SK-N-SH (cell line): ENCODE data around the gene GSTM2. TPM values are rescaled to one million over a fixed set of nuclear protein-coding genes. Genes with fewer than 3 reads are reported as not detected.

Experiments used
- CTCF ChIA-PET: fragments of 300-600, 350-600 bp; formaldehyde crosslinking; extraction: SDS; loops from one replicate; lab custom pipeline; 2021; lab: Yijun Ruan, JAX
- POLR2A ChIA-PET: fragments of 350-600 bp; sonication (Branson Sonifier 250); formaldehyde crosslinking; extraction: SDS; loops from one replicate; lab custom pipeline; 2020; ENCODE audit warnings: antibody characterized with exemption, inconsistent platforms; lab: Yijun Ruan, JAX
- DNase-seq: peaks from one replicate; pipeline ENCODE4 v3.0.0; 2012
- H2AFZ ChIP-seq: fragments of 200-600 bp; sonication (generic); 2 replicates; pipeline ENCODE4 v1.8.1; 2016; ENCODE audit warnings: antibody characterized with exemption, mild to moderate bottlenecking, low read depth
- H3F3A ChIP-seq: fragments of 200-600 bp; sonication (generic); replicated peaks from 2 replicates; pipeline ENCODE3; 2016; ENCODE audit warnings: antibody characterized with exemption, mild to moderate bottlenecking; ENCODE audit not compliant: insufficient read depth
- H3K27ac ChIP-seq, 2 experiments: fragments of 200-500 bp in 1 of 2; fragments of 200-600 bp in 1 of 2; sonication (Bioruptor generic) in 1 of 2; sonication (generic), shearing (Covaris generic) in 1 of 2; 2 replicates each; pipeline versions ENCODE4 v1.5.1 to v1.6.1; 2014 to 2016; ENCODE audit warnings: low read depth in 2 of 2, inconsistent platforms in 1 of 2, low read length in 1 of 2, mild to moderate bottlenecking in 1 of 2, mixed read lengths in 1 of 2
- H3K27me3 ChIP-seq: fragments of 200-600 bp; sonication (generic), shearing (Covaris generic); 2 replicates; pipeline ENCODE4 v1.6.1; 2016; ENCODE audit warnings: mixed run types; ENCODE audit not compliant: insufficient read depth
- H3K36me3 ChIP-seq, 2 experiments: fragments of 200-500 bp in 1 of 2; fragments of 200-600 bp in 1 of 2; sonication (Bioruptor generic) in 1 of 2; sonication (generic) in 1 of 2; replicated peaks in 1 of 2; 2 replicates each; pipeline versions ENCODE3 to v1.5.1; 2014 to 2016; ENCODE audit warnings: low read length in 1 of 2, mild to moderate bottlenecking in 1 of 2; ENCODE audit not compliant: insufficient read depth in 2 of 2, control insufficient read depth in 1 of 2
- H3K4me1 ChIP-seq, 2 experiments: fragments of 200-500 bp in 1 of 2; fragments of 200-600 bp in 1 of 2; sonication (Bioruptor generic) in 1 of 2; sonication (generic), shearing (Covaris generic) in 1 of 2; 2 replicates each; pipeline versions ENCODE4 v1.5.1 to v1.6.1; 2014 to 2016; ENCODE audit warnings: low read depth in 1 of 2, low read length in 1 of 2, mixed run types in 1 of 2; ENCODE audit not compliant: insufficient read depth in 2 of 2, control insufficient read depth in 1 of 2
- H3K4me2 ChIP-seq: fragments of 200-600 bp; sonication (generic), shearing (Covaris generic); 2 replicates; pipeline ENCODE4 v1.6.1; 2017; ENCODE audit warnings: mixed run types
- H3K4me3 ChIP-seq, 2 experiments: fragments of 200-500 bp in 1 of 2; fragments of 200-600 bp in 1 of 2; sonication (Bioruptor generic) in 1 of 2; sonication (generic), shearing (Covaris generic) in 1 of 2; 2 replicates each; pipeline versions ENCODE4 v1.5.1 to v1.8.1; 2014 to 2016; ENCODE audit warnings: low read depth in 2 of 2, inconsistent platforms in 1 of 2, low read length in 1 of 2, mild to moderate bottlenecking in 1 of 2, mixed read lengths in 1 of 2, moderate library complexity in 1 of 2
- H3K79me2 ChIP-seq: fragments of 200-600 bp; sonication (generic); 2 replicates; pipeline ENCODE4 v1.8.1; 2017; ENCODE audit warnings: mild to moderate bottlenecking; ENCODE audit not compliant: insufficient read depth
- H3K9ac ChIP-seq: fragments of 200-600 bp; sonication (generic); 2 replicates; pipeline ENCODE4 v1.6.1; 2017; ENCODE audit warnings: mixed run types
- H3K9me2 ChIP-seq: fragments of 200-600 bp; sonication (generic); 2 replicates; pipeline ENCODE4 v1.6.1; 2017; ENCODE audit warnings: mixed run types
- H3K9me3 ChIP-seq: fragments of 200-600 bp; sonication (generic); 2 replicates; pipeline ENCODE4 v1.6.1; 2017; ENCODE audit warnings: mixed run types, mild to moderate bottlenecking, moderate library complexity
- H4K20me1 ChIP-seq: fragments of 200-600 bp; sonication (generic); 2 replicates; pipeline ENCODE4 v1.6.1; 2017; ENCODE audit warnings: mild to moderate bottlenecking, mixed run types; ENCODE audit not compliant: insufficient read depth
- ELF1 ChIP-seq: IDR thresholded peaks from 2 replicates; pipeline ENCODE4 v1.4.0; 2012
- EP300 ChIP-seq, 2 experiments: IDR thresholded peaks; 2 replicates each; pipeline versions ENCODE4 v1.4.0 to v1.6.1; 2012; ENCODE audit warnings: borderline replicate concordance in 1 of 2, low read depth in 1 of 2, low read length in 1 of 2
- FOSL2 ChIP-seq: IDR thresholded peaks from 2 replicates; pipeline ENCODE4 v1.4.0; 2012; ENCODE audit warnings: low read depth, mild to moderate bottlenecking, moderate library complexity, borderline replicate concordance
- FOXJ3 ChIP-seq: sonication (generic); formaldehyde crosslinking; IDR thresholded peaks from 2 replicates; pipeline ENCODE4 v1.5.1; 2020; ENCODE audit warnings: mild to moderate bottlenecking, missing genetic modification reagents
- GABPA ChIP-seq: IDR thresholded peaks from 2 replicates; pipeline ENCODE4 v1.4.0; 2012; ENCODE audit warnings: low read depth, mild to moderate bottlenecking
- GATA2 ChIP-seq: sonication (generic); formaldehyde crosslinking; IDR thresholded peaks from 2 replicates; pipeline ENCODE4 v1.5.0; 2020; ENCODE audit warnings: mild to moderate bottlenecking, missing genetic modification reagents
- JUND ChIP-seq: IDR thresholded peaks from 2 replicates; pipeline ENCODE4 v1.4.0; 2012
- MEF2A ChIP-seq: IDR thresholded peaks from 2 replicates; pipeline ENCODE4 v1.4.0; 2012; ENCODE audit warnings: low read depth, borderline replicate concordance
- NRF1 ChIP-seq: IDR thresholded peaks from 2 replicates; pipeline ENCODE4 v1.6.1; 2012; ENCODE audit warnings: low read depth, mild to moderate bottlenecking, low read length
- RAD21 ChIP-seq: IDR thresholded peaks from 2 replicates; pipeline ENCODE4 v1.6.1; 2012; ENCODE audit warnings: mild to moderate bottlenecking, low read length
- RXRA ChIP-seq: IDR thresholded peaks from 2 replicates; pipeline ENCODE4 v1.4.0; 2012; ENCODE audit warnings: low read depth, mild to moderate bottlenecking, borderline replicate concordance
- TCF12 ChIP-seq: IDR thresholded peaks from 2 replicates; pipeline ENCODE4 v1.4.0; 2012
- YY1 ChIP-seq: IDR thresholded peaks from 2 replicates; pipeline ENCODE4 v1.4.0; 2012; ENCODE audit warnings: low read depth, mild to moderate bottlenecking
- WGBS: methylation state at CpG from one replicate; pipeline ENCODE4 v1.1.6; 2017; ENCODE audit warnings: low lambda C conversion rate; 5-methylcytosine and 5-hydroxymethylcytosine counted together
- polyA plus RNA-seq, 3 experiments: library from polyadenylated mRNA; depleted of rRNA; stranded (reverse); fragments of >200 nt; gene quantifications; 2 replicates each; pipeline ENCODE4 v1.2.3, GENCODE V29; 2012
- TF ChIP-seq, protein P1 (sequence below): fragments of 150-350 bp; IDR thresholded peaks from 2 replicates; pipeline ENCODE4 v1.6.1; 2016; ENCODE audit warnings: mild to moderate bottlenecking, low read depth, low read length
- TF ChIP-seq, protein P2 (sequence below): fragments of 200-600 bp; sonication (generic); IDR thresholded peaks from 2 replicates; pipeline ENCODE4 v1.6.1; 2017; ENCODE audit warnings: antibody characterized with exemption, mild to moderate bottlenecking, moderate library complexity
- TF ChIP-seq, protein P3 (sequence below): IDR thresholded peaks from 2 replicates; pipeline ENCODE4 v1.4.0; 2012; ENCODE audit warnings: low read depth, borderline replicate concordance
- TF ChIP-seq, protein P4 (sequence below): IDR thresholded peaks from 2 replicates; pipeline ENCODE4 v1.4.0; 2012; ENCODE audit warnings: low read depth
- TF ChIP-seq, protein P5 (sequence below): IDR thresholded peaks from 2 replicates; pipeline ENCODE4 v1.4.0; 2012; ENCODE audit warnings: low read depth, borderline replicate concordance
- TF ChIP-seq, protein P6 (sequence below): fragments of 150-350 bp; IDR thresholded peaks from 2 replicates; pipeline ENCODE4 v1.6.1; 2017; ENCODE audit warnings: antibody characterized with exemption, low read length, low read depth, borderline replicate concordance
- TF ChIP-seq, protein P7 (sequence below): IDR thresholded peaks from 2 replicates; pipeline ENCODE4 v1.6.1; 2012; ENCODE audit warnings: mild to moderate bottlenecking, low read depth, low read length, moderate library complexity

The GSTM2 gene
- polyA plus RNA-seq, 1 of the 3 experiments (the other 2 are of a cell fraction), result 70.2 TPM

DNA sequence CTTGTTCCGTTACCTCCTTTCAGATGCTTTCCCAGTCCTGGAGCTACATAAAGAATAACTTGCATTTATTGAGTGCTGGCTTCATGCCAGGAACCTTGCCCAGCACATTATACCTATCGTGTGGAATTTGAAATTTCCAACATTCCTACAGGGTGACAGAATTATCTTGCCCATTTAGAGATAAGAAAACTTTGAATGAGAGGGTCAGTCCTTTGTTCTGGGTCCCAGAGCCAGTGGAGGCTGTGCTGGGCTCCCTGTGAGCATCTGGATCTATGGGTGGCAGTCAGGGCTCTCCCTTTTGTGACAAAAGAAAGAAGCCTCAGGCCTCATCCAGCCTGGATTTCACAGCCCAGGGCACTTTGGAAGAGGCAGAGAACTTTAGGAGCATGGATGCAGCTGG, 8.7 kb upstream of the GSTM2 start:
- H3K79me2 ChIP-seq, result no peaks in the 10 kb centered on the region
- ChIA-PET CTCF (interaction anchor here (1.0 to 1.8 kb wide), 2 partner anchors 19 to 127 kb away, joined by 3 to 6 read pairs; no protein-coding TSS in a partner anchor), POLR2A (no interaction called here)
- no peaks in the 10 kb centered on the region for H3K9me2 ChIP-seq
- peaks cover 7 to 12% of the 10 kb centered on the region in 2 experiments; a peak in 2 of 4 replicates for H3K4me1 ChIP-seq
- no peak for DNase-seq
- H3K36me3 ChIP-seq, result peaks cover 0 to 10% of the 10 kb centered on the region in 2 experiments
- no peak overlapping the region for H3K9ac ChIP-seq
- no peaks in the 10 kb centered on the region for H4K20me1 ChIP-seq
- H3K4me3 ChIP-seq, result no peak overlapping the region
- H3K27me3 ChIP-seq, result no peaks in the 10 kb centered on the region
- H3F3A ChIP-seq, result no peaks in the 10 kb centered on the region
- 68% methylated on average over 2 of the region's 2 CpGs for WGBS
- TF ChIP-seq FOSL2 (no peak), ELF1 (no peak), MEF2A (no peak), EP300 (IDR thresholded peaks at IDR 0.05; ENCODE audit: borderline replicate concordance in 1 of 2, low read depth in 1 of 2, low read length in 1 of 2) (no peak), NRF1 (no peak), RXRA (no peak), RAD21 (no peak), JUND (no peak), GATA2 (CRISPR knock-in tag) (no peak), FOXJ3 (CRISPR knock-in tag) (no peak), GABPA (no peak), TCF12 (no peak), YY1 (no peak)
- TF ChIP-seq, protein P1, sequence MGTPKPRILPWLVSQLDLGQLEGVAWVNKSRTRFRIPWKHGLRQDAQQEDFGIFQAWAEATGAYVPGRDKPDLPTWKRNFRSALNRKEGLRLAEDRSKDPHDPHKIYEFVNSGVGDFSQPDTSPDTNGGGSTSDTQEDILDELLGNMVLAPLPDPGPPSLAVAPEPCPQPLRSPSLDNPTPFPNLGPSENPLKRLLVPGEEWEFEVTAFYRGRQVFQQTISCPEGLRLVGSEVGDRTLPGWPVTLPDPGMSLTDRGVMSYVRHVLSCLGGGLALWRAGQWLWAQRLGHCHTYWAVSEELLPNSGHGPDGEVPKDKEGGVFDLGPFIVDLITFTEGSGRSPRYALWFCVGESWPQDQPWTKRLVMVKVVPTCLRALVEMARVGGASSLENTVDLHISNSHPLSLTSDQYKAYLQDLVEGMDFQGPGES, result no peak
- TF ChIP-seq, protein P2, sequence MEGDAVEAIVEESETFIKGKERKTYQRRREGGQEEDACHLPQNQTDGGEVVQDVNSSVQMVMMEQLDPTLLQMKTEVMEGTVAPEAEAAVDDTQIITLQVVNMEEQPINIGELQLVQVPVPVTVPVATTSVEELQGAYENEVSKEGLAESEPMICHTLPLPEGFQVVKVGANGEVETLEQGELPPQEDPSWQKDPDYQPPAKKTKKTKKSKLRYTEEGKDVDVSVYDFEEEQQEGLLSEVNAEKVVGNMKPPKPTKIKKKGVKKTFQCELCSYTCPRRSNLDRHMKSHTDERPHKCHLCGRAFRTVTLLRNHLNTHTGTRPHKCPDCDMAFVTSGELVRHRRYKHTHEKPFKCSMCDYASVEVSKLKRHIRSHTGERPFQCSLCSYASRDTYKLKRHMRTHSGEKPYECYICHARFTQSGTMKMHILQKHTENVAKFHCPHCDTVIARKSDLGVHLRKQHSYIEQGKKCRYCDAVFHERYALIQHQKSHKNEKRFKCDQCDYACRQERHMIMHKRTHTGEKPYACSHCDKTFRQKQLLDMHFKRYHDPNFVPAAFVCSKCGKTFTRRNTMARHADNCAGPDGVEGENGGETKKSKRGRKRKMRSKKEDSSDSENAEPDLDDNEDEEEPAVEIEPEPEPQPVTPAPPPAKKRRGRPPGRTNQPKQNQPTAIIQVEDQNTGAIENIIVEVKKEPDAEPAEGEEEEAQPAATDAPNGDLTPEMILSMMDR, result no peak
- TF ChIP-seq, protein P3, sequence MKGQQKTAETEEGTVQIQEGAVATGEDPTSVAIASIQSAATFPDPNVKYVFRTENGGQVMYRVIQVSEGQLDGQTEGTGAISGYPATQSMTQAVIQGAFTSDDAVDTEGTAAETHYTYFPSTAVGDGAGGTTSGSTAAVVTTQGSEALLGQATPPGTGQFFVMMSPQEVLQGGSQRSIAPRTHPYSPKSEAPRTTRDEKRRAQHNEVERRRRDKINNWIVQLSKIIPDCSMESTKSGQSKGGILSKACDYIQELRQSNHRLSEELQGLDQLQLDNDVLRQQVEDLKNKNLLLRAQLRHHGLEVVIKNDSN, result no peak
- TF ChIP-seq, protein P4, sequence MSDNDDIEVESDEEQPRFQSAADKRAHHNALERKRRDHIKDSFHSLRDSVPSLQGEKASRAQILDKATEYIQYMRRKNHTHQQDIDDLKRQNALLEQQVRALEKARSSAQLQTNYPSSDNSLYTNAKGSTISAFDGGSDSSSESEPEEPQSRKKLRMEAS, result no peak
- TF ChIP-seq, protein P5, sequence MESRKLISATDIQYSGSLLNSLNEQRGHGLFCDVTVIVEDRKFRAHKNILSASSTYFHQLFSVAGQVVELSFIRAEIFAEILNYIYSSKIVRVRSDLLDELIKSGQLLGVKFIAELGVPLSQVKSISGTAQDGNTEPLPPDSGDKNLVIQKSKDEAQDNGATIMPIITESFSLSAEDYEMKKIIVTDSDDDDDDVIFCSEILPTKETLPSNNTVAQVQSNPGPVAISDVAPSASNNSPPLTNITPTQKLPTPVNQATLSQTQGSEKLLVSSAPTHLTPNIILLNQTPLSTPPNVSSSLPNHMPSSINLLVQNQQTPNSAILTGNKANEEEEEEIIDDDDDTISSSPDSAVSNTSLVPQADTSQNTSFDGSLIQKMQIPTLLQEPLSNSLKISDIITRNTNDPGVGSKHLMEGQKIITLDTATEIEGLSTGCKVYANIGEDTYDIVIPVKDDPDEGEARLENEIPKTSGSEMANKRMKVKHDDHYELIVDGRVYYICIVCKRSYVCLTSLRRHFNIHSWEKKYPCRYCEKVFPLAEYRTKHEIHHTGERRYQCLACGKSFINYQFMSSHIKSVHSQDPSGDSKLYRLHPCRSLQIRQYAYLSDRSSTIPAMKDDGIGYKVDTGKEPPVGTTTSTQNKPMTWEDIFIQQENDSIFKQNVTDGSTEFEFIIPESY, result no peak
- TF ChIP-seq, protein P6, sequence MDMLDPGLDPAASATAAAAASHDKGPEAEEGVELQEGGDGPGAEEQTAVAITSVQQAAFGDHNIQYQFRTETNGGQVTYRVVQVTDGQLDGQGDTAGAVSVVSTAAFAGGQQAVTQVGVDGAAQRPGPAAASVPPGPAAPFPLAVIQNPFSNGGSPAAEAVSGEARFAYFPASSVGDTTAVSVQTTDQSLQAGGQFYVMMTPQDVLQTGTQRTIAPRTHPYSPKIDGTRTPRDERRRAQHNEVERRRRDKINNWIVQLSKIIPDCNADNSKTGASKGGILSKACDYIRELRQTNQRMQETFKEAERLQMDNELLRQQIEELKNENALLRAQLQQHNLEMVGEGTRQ, result no peak
- TF ChIP-seq, protein P7, sequence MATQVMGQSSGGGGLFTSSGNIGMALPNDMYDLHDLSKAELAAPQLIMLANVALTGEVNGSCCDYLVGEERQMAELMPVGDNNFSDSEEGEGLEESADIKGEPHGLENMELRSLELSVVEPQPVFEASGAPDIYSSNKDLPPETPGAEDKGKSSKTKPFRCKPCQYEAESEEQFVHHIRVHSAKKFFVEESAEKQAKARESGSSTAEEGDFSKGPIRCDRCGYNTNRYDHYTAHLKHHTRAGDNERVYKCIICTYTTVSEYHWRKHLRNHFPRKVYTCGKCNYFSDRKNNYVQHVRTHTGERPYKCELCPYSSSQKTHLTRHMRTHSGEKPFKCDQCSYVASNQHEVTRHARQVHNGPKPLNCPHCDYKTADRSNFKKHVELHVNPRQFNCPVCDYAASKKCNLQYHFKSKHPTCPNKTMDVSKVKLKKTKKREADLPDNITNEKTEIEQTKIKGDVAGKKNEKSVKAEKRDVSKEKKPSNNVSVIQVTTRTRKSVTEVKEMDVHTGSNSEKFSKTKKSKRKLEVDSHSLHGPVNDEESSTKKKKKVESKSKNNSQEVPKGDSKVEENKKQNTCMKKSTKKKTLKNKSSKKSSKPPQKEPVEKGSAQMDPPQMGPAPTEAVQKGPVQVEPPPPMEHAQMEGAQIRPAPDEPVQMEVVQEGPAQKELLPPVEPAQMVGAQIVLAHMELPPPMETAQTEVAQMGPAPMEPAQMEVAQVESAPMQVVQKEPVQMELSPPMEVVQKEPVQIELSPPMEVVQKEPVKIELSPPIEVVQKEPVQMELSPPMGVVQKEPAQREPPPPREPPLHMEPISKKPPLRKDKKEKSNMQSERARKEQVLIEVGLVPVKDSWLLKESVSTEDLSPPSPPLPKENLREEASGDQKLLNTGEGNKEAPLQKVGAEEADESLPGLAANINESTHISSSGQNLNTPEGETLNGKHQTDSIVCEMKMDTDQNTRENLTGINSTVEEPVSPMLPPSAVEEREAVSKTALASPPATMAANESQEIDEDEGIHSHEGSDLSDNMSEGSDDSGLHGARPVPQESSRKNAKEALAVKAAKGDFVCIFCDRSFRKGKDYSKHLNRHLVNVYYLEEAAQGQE, result no peak
- no peak overlapping the region for H3K27ac ChIP-seq
- no peak overlapping the region for H3K4me2 ChIP-seq
- H3K9me3 ChIP-seq, result no peaks in the 10 kb centered on the region
- H2AFZ ChIP-seq, result no peak overlapping the region
